WTC11 (cell line): ENCODE measurements around the gene MEF2D. TPM values are rescaled to one million over a fixed set of nuclear protein-coding genes. Genes with fewer than 3 reads are reported as not detected.
A peak's percentile ranks its signal among the peaks of the same experiment; 100 is the strongest.

ENCODE experiments used
- ATAC-seq: fragments of 200-7000 bp; cut with Tn5 transposase; 2 replicates; pipeline ENCODE4 v1.10.0; 2021; ENCODE audit warnings: mild to moderate bottlenecking, moderate library complexity
- CTCF ChIA-PET: fragments of 300-600 bp; sonication (Branson Sonifier 250); formaldehyde crosslinking; loops from one replicate; lab custom pipeline; 2021; ENCODE audit warnings: antibody characterized with exemption; lab: Charles Lee
- POLR2A ChIA-PET: fragments of 350-600 bp; sonication (Branson Sonifier 250); formaldehyde crosslinking; loops from one replicate; lab custom pipeline; 2021; ENCODE audit warnings: antibody characterized with exemption; lab: Charles Lee
- DNase-seq: peaks from one replicate; pipeline ENCODE4 v3.0.0; 2021; ENCODE audit warnings: low spot score
- H3K27ac Mint-ChIP-seq: 2 replicates; pipeline ENCODE4 v1.8.0; 2021; ENCODE audit warnings: mixed read lengths
- H3K27me3 Mint-ChIP-seq: 2 replicates; pipeline ENCODE4 v1.8.0; 2021; ENCODE audit warnings: low read depth, mild to moderate bottlenecking, moderate library complexity, mixed read lengths
- H3K36me3 Mint-ChIP-seq: 2 replicates; pipeline ENCODE4 v1.8.0; 2021; ENCODE audit warnings: mixed read lengths
- H3K4me1 Mint-ChIP-seq: 2 replicates; pipeline ENCODE4 v1.8.0; 2022; ENCODE audit warnings: mixed read lengths
- H3K4me3 Mint-ChIP-seq: 2 replicates; pipeline ENCODE4 v1.8.0; 2021; ENCODE audit warnings: mild to moderate bottlenecking, moderate library complexity, mixed read lengths
- H3K9me3 Mint-ChIP-seq: 2 replicates; pipeline ENCODE4 v1.8.0; 2021; ENCODE audit warnings: mixed read lengths
- ATF1 ChIP-seq: sonication (generic); formaldehyde crosslinking; IDR thresholded peaks from 2 replicates; pipeline ENCODE4 v1.8.1; 2023; ENCODE audit warnings: mild to moderate bottlenecking, moderate library complexity, missing genetic modification reagents
- FOXP1 ChIP-seq: sonication (generic); formaldehyde crosslinking; IDR thresholded peaks from 2 replicates; pipeline ENCODE4 v1.8.0; 2022; ENCODE audit warnings: missing genetic modification reagents, mild to moderate bottlenecking, moderate library complexity, borderline replicate concordance
- HMGA2 ChIP-seq: fragments of 250-450 bp; sonication (Bioruptor Pico); IDR thresholded peaks from 2 replicates; pipeline ENCODE4 v1.4.0; 2021; ENCODE audit warnings: mild to moderate bottlenecking, moderate library complexity
- JUN ChIP-seq: sonication (generic); formaldehyde crosslinking; IDR thresholded peaks from 2 replicates; pipeline ENCODE4 v1.8.0; 2023; ENCODE audit warnings: mild to moderate bottlenecking, missing genetic modification reagents
- NFYB ChIP-seq: sonication (generic); formaldehyde crosslinking; conservative IDR thresholded peaks from 2 replicates; pipeline ENCODE4 v1.8.0; 2022; ENCODE audit warnings: low read depth, missing genetic modification reagents
- RORB ChIP-seq: fragments of 250-450 bp; sonication (Bioruptor Pico); IDR thresholded peaks from 2 replicates; pipeline ENCODE4 v1.9.0; 2021; ENCODE audit warnings: mild to moderate bottlenecking
- ZNF396 ChIP-seq: fragments of 250-450 bp; sonication (Bioruptor Pico); IDR thresholded peaks from 2 replicates; pipeline ENCODE4 v1.8.0; 2021; ENCODE audit warnings: mild to moderate bottlenecking, moderate library complexity, borderline replicate concordance
- total RNA-seq: library from RNA; stranded (reverse); gene quantifications from 3 replicates; pipeline ENCODE4 v1.2.3, GENCODE V29; 2021
- TF ChIP-seq, protein P1 (sequence below): sonication (generic); formaldehyde crosslinking; IDR thresholded peaks from 2 replicates; pipeline ENCODE4 v1.8.1; 2023; ENCODE audit warnings: mild to moderate bottlenecking, missing genetic modification reagents, moderate library complexity
- TF ChIP-seq, protein P2 (sequence below): fragments of 250-450 bp; sonication (Bioruptor Pico); IDR thresholded peaks from 2 replicates; pipeline ENCODE4 v1.9.0; 2021; ENCODE audit warnings: mild to moderate bottlenecking
- TF ChIP-seq, protein P3 (sequence below): sonication (generic); formaldehyde crosslinking; IDR thresholded peaks from 2 replicates; pipeline ENCODE4 v1.8.1; 2023; ENCODE audit warnings: mild to moderate bottlenecking, missing genetic modification reagents, moderate library complexity
- TF ChIP-seq, protein P4 (sequence below): fragments of 250-450 bp; sonication (Bioruptor Pico); conservative IDR thresholded peaks from 2 replicates; pipeline ENCODE4 v1.9.0; 2021; ENCODE audit warnings: mild to moderate bottlenecking
- TF ChIP-seq, protein P5 (sequence below): sonication (generic); formaldehyde crosslinking; IDR thresholded peaks from 2 replicates; pipeline ENCODE4 v1.8.1; 2022; ENCODE audit warnings: mild to moderate bottlenecking, moderate library complexity, missing genetic modification reagents
- TF ChIP-seq, protein P6 (sequence below): sonication (generic); formaldehyde crosslinking; IDR thresholded peaks from 2 replicates; pipeline ENCODE4 v1.8.0; 2022; ENCODE audit warnings: mild to moderate bottlenecking, missing genetic modification reagents
- TF ChIP-seq, protein P7 (sequence below): fragments of 200-600 bp; IDR thresholded peaks from 2 replicates; pipeline ENCODE4 v1.8.0; 2022; ENCODE audit warnings: antibody characterized with exemption
- TF ChIP-seq, protein P8 (sequence below): sonication (generic); formaldehyde crosslinking; IDR thresholded peaks from 2 replicates; pipeline ENCODE4 v1.8.1; 2023; ENCODE audit warnings: mild to moderate bottlenecking, missing genetic modification reagents

MEF2D gene
- total RNA-seq, 1 experiment from 2014 or later = 24.1 TPM

DNA sequence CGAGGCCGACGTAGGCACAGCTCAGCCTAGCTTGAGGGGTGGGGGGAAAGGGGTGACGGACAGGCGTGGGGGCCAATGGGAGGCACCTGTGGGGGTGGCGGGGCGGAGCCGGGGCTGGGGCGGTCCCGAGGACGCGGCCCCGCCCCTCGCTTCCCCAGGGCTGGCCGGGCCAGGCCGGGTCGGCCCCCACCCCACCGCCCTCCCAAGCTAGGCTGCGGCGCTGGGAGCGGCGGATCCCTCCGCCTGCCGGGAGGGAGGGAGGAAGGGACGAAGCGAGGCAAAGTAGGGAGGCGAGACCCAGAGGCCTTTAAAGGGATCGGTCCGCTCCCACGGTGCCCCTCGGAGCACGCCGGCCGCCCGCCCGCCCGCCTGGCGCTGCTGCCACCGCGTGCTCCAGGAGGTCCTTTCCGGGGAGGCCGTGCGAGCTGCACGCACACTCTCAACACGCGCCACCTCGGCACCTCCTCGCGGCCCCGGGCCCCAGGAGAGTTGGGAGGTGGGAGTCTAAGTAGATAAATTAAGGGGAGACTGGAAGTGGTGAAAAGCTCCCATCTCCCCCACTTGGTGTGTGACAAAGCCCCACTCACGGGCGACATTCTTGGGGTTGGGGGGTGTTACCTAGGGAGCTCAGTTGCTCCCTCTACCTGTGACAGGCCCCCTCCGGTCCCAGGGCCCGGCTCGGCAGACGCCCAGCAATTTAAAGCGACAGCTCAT lies 375 bp upstream of the MEF2D start (continued):
- peak; percentile 79 for TF ChIP-seq NFYB (CRISPR knock-in tag)

DNA sequence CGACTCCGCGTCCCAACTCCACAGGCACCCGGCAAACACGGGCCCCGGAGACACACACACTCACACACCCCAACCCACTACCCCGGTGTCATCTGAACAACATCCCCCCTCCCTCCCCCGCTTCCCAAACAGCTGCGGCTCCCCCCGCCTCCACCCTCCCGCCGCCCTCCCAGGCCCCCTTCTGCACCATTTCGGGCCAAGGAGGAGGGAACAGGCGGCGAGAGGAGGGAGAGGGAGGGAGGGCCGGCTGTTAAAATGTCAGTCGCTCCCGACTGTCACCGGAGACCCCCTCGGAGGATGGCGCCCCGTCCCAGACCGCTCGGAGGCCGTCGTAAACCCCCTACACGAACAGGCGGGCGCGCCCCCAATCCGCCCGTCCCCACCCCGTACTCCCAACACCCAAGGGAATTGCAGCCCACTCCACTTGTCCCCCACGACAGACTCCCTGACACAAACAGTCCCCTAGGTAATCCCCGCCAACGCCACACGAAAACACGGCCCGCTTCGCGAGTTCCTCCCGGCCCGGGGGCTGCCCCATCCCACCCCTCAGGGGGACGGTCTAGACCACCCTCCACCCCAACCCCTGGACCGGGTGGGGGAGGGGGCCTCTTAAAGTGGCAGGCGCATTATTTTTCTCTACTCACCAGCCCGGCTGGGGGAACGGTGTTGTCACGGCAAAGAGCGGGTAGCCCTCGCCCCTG lies 583 bp downstream of the MEF2D start:
- ChIA-PET POLR2A (interaction anchor here (0.6 to 2.2 kb wide), 12 partner anchors 9 to 137 kb away, joined by 3 to 29 read pairs (median 5); no protein-coding TSS in a partner anchor), CTCF (interaction anchor here (0.6 to 6.4 kb wide), 21 partner anchors 9 to 508 kb away, joined by 3 to 142 read pairs (median 6); partner anchors contain the start of gene NAXE)
- ATAC-seq (no peak), DNase-seq (peak; percentile 49)
- H3K9me3 Mint-ChIP-seq = no peaks in the 10 kb centered on the region
- peaks cover 8% of the 10 kb centered on the region for H3K27me3 Mint-ChIP-seq
- peaks cover 69% of the 10 kb centered on the region for H3K4me1 Mint-ChIP-seq
- peak overlapping the region; percentile 83 for H3K4me3 Mint-ChIP-seq
- TF ChIP-seq ATF1 (CRISPR knock-in tag) = no peak
- TF ChIP-seq, protein P1, sequence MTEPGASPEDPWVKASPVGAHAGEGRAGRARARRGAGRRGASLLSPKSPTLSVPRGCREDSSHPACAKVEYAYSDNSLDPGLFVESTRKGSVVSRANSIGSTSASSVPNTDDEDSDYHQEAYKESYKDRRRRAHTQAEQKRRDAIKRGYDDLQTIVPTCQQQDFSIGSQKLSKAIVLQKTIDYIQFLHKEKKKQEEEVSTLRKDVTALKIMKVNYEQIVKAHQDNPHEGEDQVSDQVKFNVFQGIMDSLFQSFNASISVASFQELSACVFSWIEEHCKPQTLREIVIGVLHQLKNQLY (CRISPR knock-in tag) = no peak
- TF ChIP-seq ZNF396 (CRISPR knock-in tag) = no peak
- no peak for TF ChIP-seq FOXP1 (CRISPR knock-in tag)
- no peak for TF ChIP-seq JUN (CRISPR knock-in tag)
- TF ChIP-seq, protein P2, sequence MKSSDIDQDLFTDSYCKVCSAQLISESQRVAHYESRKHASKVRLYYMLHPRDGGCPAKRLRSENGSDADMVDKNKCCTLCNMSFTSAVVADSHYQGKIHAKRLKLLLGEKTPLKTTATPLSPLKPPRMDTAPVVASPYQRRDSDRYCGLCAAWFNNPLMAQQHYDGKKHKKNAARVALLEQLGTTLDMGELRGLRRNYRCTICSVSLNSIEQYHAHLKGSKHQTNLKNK (CRISPR knock-in tag) = no peak
- TF ChIP-seq, protein P3, sequence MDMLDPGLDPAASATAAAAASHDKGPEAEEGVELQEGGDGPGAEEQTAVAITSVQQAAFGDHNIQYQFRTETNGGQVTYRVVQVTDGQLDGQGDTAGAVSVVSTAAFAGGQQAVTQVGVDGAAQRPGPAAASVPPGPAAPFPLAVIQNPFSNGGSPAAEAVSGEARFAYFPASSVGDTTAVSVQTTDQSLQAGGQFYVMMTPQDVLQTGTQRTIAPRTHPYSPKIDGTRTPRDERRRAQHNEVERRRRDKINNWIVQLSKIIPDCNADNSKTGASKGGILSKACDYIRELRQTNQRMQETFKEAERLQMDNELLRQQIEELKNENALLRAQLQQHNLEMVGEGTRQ (CRISPR knock-in tag) = no peak
- no peak for TF ChIP-seq NFYB (CRISPR knock-in tag)
- no peaks in the 10 kb centered on the region for H3K36me3 Mint-ChIP-seq
- no peak overlapping the region for H3K27ac Mint-ChIP-seq

DNA sequence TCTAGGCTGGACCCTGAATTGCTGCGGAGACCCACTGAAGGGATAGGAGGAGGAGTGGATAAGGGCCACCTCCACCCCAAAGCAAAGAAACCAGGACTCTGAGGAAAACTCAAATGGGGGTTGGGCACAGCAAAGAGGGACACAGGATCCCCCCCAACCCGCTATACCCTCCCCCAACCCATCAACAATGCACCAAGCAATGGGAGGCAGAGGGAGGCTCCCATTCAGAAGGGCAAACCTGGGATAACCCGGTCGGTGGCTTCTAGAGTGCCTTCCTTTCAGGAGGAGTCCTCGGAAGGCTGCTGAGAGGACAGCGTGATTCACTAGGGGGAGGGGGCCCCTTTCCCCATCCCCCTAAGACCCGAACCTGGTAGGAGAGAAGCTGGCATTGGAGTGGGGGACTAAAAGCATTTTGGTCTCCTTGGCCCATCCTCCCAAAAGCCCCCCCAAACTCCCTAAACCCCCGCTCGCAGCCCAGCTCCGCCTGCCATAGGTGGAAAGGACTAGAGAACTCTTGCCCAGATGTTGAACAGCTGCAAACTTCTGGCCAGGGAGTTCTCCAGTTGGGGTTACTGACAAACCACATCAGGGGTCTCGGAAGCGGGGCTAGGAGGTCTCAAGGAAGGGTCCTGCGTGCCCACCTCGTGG lies 1.3 kb downstream of the MEF2D start:
- ATAC-seq = peak; percentile 1; the same call in 1 of the 2 replicates
- Mint-ChIP-seq H3K4me3 (peak overlapping the region; percentile 83), H3K27me3 (peaks cover 8% of the 10 kb centered on the region), H3K4me1 (peaks cover 72% of the 10 kb centered on the region), H3K36me3 (no peaks in the 10 kb centered on the region)
- CTCF ChIA-PET = interaction anchor here (0.7 to 4.6 kb wide), 12 partner anchors 9 to 131 kb away, joined by 3 to 68 read pairs (median 6); no protein-coding TSS in a partner anchor
- TF ChIP-seq, protein P4, sequence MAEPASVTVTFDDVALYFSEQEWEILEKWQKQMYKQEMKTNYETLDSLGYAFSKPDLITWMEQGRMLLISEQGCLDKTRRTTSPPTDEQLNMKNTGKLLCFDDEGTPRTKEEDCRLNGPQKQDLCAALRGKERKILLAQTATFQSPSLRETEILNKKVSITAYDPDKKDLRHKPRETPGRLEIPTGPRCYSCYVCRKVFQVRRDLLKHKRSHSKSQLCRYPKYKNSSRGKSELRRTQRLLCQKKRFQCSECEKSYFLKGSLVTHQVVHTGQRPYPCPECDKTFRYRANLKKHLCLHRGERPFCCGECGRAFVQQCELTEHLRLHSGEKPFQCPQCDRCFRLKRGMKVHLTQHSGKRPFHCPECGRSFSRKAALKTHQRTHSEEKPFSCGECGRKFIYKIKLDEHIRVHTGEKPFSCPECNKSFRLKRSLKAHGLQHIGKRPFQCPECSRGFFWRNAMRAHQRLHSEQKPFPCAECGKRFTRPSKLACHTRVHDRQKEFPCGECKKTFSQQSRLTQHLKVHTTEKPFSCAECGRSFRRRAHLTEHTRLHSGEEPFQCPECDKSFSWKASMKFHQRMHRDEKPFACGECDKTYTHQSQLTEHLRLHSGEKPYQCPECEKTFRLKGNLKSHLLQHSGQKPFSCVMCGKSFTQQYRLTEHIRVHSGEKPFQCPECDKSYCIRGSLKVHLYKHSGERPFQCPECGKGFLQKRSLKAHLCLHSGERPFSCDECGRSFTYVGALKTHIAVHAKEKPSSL (CRISPR knock-in tag) = no peak
- TF ChIP-seq, protein P5, sequence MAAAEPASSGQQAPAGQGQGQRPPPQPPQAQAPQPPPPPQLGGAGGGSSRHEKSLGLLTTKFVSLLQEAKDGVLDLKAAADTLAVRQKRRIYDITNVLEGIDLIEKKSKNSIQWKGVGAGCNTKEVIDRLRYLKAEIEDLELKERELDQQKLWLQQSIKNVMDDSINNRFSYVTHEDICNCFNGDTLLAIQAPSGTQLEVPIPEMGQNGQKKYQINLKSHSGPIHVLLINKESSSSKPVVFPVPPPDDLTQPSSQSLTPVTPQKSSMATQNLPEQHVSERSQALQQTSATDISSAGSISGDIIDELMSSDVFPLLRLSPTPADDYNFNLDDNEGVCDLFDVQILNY = no peak
- TF ChIP-seq, protein P6, sequence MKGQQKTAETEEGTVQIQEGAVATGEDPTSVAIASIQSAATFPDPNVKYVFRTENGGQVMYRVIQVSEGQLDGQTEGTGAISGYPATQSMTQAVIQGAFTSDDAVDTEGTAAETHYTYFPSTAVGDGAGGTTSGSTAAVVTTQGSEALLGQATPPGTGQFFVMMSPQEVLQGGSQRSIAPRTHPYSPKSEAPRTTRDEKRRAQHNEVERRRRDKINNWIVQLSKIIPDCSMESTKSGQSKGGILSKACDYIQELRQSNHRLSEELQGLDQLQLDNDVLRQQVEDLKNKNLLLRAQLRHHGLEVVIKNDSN (CRISPR knock-in tag) = no peak
- TF ChIP-seq HMGA2 (no peak), RORB (CRISPR knock-in tag) (no peak), ZNF396 (CRISPR knock-in tag) (no peak)
- TF ChIP-seq, protein P7, sequence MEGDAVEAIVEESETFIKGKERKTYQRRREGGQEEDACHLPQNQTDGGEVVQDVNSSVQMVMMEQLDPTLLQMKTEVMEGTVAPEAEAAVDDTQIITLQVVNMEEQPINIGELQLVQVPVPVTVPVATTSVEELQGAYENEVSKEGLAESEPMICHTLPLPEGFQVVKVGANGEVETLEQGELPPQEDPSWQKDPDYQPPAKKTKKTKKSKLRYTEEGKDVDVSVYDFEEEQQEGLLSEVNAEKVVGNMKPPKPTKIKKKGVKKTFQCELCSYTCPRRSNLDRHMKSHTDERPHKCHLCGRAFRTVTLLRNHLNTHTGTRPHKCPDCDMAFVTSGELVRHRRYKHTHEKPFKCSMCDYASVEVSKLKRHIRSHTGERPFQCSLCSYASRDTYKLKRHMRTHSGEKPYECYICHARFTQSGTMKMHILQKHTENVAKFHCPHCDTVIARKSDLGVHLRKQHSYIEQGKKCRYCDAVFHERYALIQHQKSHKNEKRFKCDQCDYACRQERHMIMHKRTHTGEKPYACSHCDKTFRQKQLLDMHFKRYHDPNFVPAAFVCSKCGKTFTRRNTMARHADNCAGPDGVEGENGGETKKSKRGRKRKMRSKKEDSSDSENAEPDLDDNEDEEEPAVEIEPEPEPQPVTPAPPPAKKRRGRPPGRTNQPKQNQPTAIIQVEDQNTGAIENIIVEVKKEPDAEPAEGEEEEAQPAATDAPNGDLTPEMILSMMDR = no peak
- TF ChIP-seq, protein P8, sequence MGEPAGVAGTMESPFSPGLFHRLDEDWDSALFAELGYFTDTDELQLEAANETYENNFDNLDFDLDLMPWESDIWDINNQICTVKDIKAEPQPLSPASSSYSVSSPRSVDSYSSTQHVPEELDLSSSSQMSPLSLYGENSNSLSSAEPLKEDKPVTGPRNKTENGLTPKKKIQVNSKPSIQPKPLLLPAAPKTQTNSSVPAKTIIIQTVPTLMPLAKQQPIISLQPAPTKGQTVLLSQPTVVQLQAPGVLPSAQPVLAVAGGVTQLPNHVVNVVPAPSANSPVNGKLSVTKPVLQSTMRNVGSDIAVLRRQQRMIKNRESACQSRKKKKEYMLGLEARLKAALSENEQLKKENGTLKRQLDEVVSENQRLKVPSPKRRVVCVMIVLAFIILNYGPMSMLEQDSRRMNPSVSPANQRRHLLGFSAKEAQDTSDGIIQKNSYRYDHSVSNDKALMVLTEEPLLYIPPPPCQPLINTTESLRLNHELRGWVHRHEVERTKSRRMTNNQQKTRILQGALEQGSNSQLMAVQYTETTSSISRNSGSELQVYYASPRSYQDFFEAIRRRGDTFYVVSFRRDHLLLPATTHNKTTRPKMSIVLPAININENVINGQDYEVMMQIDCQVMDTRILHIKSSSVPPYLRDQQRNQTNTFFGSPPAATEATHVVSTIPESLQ (CRISPR knock-in tag) = no peak
- TF ChIP-seq, all 79 proteins: peak for 0
- peak overlapping the region; percentile 76 for H3K27ac Mint-ChIP-seq
- H3K9me3 Mint-ChIP-seq = no peaks in the 10 kb centered on the region
- DNase-seq = no peak
- POLR2A ChIA-PET = interaction anchor here (1.3 to 2.2 kb wide), 3 partner anchors 10 to 26 kb away, joined by 3 to 15 read pairs (median 7); no protein-coding TSS in a partner anchor
